CD4-positive, alpha-beta T cell (primary cell): ENCODE measurements around the gene CCDC92B. TPM values are rescaled to one million over a fixed set of nuclear protein-coding genes. Genes with fewer than 3 reads are reported as not detected.

ENCODE experiments used
- ATAC-seq: fragments of 200-7000 bp; cut with Tn5 transposase; one replicate; pipeline ENCODE4 v1.10.0; 2022; ENCODE audit warnings: mild to moderate bottlenecking; ENCODE audit not compliant: poor library complexity
- CTCF ChIA-PET: fragments of 350-600 bp; sonication (Branson Sonifier 250); formaldehyde crosslinking; loops from one replicate; lab custom pipeline; 2021; ENCODE audit warnings: antibody characterized with exemption, inconsistent platforms; lab: Charles Lee
- POLR2A ChIA-PET: fragments of 350-600 bp; sonication (Branson Sonifier 250); formaldehyde crosslinking; loops from one replicate; lab custom pipeline; 2021; ENCODE audit warnings: antibody characterized with exemption, inconsistent platforms; lab: Charles Lee
- DNase-seq, 14 experiments: peaks; one replicate each; pipeline ENCODE4 v3.0.0-alpha.2; 2013 to 2020; ENCODE audit warnings: mixed read lengths in 2 of 14
- H3K27ac ChIP-seq, 2 donors: one replicate each; pipeline versions ENCODE4 v1.5.1 to v1.7.0; 2013; ENCODE audit warnings: low read length in 2 of 2, low read depth in 1 of 2, mild to moderate bottlenecking in 1 of 2
- H3K27me3 ChIP-seq, 2 experiments: 1 replicate in 1 of 2; 2 replicates in 1 of 2; pipeline versions ENCODE4 v1.6.1 to v1.7.0; 2013; ENCODE audit warnings: low read length in 2 of 2, control low read depth in 1 of 2, mild to moderate bottlenecking in 1 of 2, moderate library complexity in 1 of 2; ENCODE audit not compliant: insufficient read depth in 2 of 2, control insufficient read depth in 1 of 2
- H3K36me3 ChIP-seq: one replicate; pipeline ENCODE4 v1.6.1; 2013; ENCODE audit warnings: low read length, control low read depth; ENCODE audit not compliant: insufficient read depth
- H3K4me1 ChIP-seq: one replicate; pipeline ENCODE4 v1.6.1; 2013; ENCODE audit warnings: low read length, control low read depth; ENCODE audit not compliant: insufficient read depth
- H3K4me3 ChIP-seq: one replicate; pipeline ENCODE4 v1.5.1; 2013; ENCODE audit warnings: mild to moderate bottlenecking, low read length, moderate library complexity
- H3K9me3 ChIP-seq, 2 experiments: 1 replicate in 1 of 2; 2 replicates in 1 of 2; pipeline versions ENCODE4 v1.6.1 to v1.7.0; 2013; ENCODE audit warnings: low read length in 2 of 2, mild to moderate bottlenecking in 2 of 2, control low read depth in 1 of 2, moderate library complexity in 1 of 2; ENCODE audit not compliant: control insufficient read depth in 1 of 2, insufficient read depth in 1 of 2
- H3K27ac Mint-ChIP-seq: one replicate; pipeline ENCODE4 v1.8.0; 2020; ENCODE audit warnings: mixed read lengths
- H3K27me3 Mint-ChIP-seq: one replicate; pipeline ENCODE4 v1.8.0; 2021; ENCODE audit warnings: mixed read lengths
- H3K36me3 Mint-ChIP-seq: one replicate; pipeline ENCODE4 v1.8.0; 2021; ENCODE audit warnings: low read depth, mixed read lengths
- H3K4me1 Mint-ChIP-seq: one replicate; pipeline ENCODE4 v1.8.0; 2021; ENCODE audit warnings: low read depth, mixed read lengths
- H3K4me3 Mint-ChIP-seq: one replicate; pipeline ENCODE4 v1.8.0; 2020; ENCODE audit warnings: mild to moderate bottlenecking, mixed read lengths
- H3K9me3 Mint-ChIP-seq: one replicate; pipeline ENCODE4 v1.8.0; 2020; ENCODE audit warnings: mixed read lengths
- CTCF ChIP-seq: fragments of 200-600 bp; IDR thresholded peaks from one replicate; pipeline ENCODE4 v1.8.0; 2022; ENCODE audit warnings: antibody characterized with exemption, mild to moderate bottlenecking
- intact Hi-C, 2 experiments: fragments of 100-400 bp; cut with DNase I in 1 of 2; cut with micrococcal nuclease in 1 of 2; formaldehyde crosslinking; loops; one replicate each; pipeline versions ENCODE4 v1.15.1 to v1.9.0; 2023 to 2025; cut with DNase I, micrococcal nuclease
- total RNA-seq, 174 experiments: library from RNA in 2 of 174; stranded (reverse) in 2 of 174; gene quantifications; one replicate each; pipeline ENCODE4 v1.2.3 and lab custom pipeline; 2021 to 2026

Gene CCDC92B
- total RNA-seq, 2 experiments from 2014 or later = 0.11 to 0.28 TPM

- ChIA-PET CTCF (no interaction called here), POLR2A (no interaction called here)
- no peaks in the 10 kb centered on the region for H3K27me3 Mint-ChIP-seq
- DNase-seq = no peak
- no peak overlapping the region for H3K27ac ChIP-seq
- peaks cover 6% of the 10 kb centered on the region for H3K4me1 Mint-ChIP-seq
- H3K36me3 Mint-ChIP-seq = peaks cover 38% of the 10 kb centered on the region
- no peak overlapping the region for H3K4me3 ChIP-seq
- H3K9me3 ChIP-seq = no peaks in the 10 kb centered on the region
- no peak overlapping the region for H3K4me3 Mint-ChIP-seq
- H3K4me1 ChIP-seq = peaks cover 22% of the 10 kb centered on the region
- H3K36me3 ChIP-seq = peaks cover 38% of the 10 kb centered on the region
- H3K9me3 Mint-ChIP-seq = no peaks in the 10 kb centered on the region
- intact Hi-C loops = no loop called here
- ATAC-seq = no peak
- H3K27me3 ChIP-seq = no peaks in the 10 kb centered on the region
- no peak for TF ChIP-seq CTCF
- H3K27ac Mint-ChIP-seq = no peak overlapping the region
These were observed 45.8 kb downstream of the CCDC92B start for GRCh38 chr17:2703606-2704005.

- no peak overlapping the region for H3K27ac ChIP-seq
- DNase-seq = no peak
- no peak for TF ChIP-seq CTCF
- ATAC-seq = no peak
- H3K27me3 ChIP-seq = no peaks in the 10 kb centered on the region
- H3K36me3 ChIP-seq = peaks cover 39% of the 10 kb centered on the region
- Mint-ChIP-seq H3K27ac (no peak overlapping the region), H3K4me3 (no peak overlapping the region), H3K27me3 (no peaks in the 10 kb centered on the region), H3K9me3 (no peaks in the 10 kb centered on the region), H3K36me3 (peaks cover 38% of the 10 kb centered on the region), H3K4me1 (peaks cover 6% of the 10 kb centered on the region)
- H3K9me3 ChIP-seq = no peaks in the 10 kb centered on the region
- POLR2A ChIA-PET = no interaction called here
- CTCF ChIA-PET = no interaction called here
- H3K4me3 ChIP-seq = no peak overlapping the region
- peaks cover 18% of the 10 kb centered on the region for H3K4me1 ChIP-seq
- intact Hi-C loops = no loop called here
These were observed 46.3 kb downstream of the CCDC92B start for GRCh38 chr17:2703181-2703580.

- no peak overlapping the region for H3K27ac Mint-ChIP-seq
These were observed 47.3 kb downstream of the CCDC92B start for GRCh38 chr17:2701996-2702741.

More at GRCh38 chr17:2701996-2702741, 47.3 kb downstream of the CCDC92B start:
- Histone ChIP-seq H3K4me3 (no peak overlapping the region), H3K27ac (no peak overlapping the region), H3K27me3 (no peaks in the 10 kb centered on the region), H3K9me3 (no peaks in the 10 kb centered on the region), H3K4me1 (peaks cover 8% of the 10 kb centered on the region), H3K36me3 (peaks cover 43% of the 10 kb centered on the region)
- Mint-ChIP-seq H3K27me3 (no peaks in the 10 kb centered on the region), H3K4me1 (peaks cover 6% of the 10 kb centered on the region), H3K9me3 (no peaks in the 10 kb centered on the region), H3K36me3 (peaks cover 42% of the 10 kb centered on the region), H3K4me3 (no peak overlapping the region)
- no peak for TF ChIP-seq CTCF
- ChIA-PET POLR2A (no interaction called here), CTCF (no interaction called here)
- ATAC-seq (no peak), DNase-seq (peak in 1 of 14 experiments; percentile 27)
- intact Hi-C loops = no loop called here
